Peyer's patch (tissue), 4 donors: ENCODE measurements around the gene TPPP3.

Experiments used
- CTCF ChIP-seq, 6 experiments: fragments of 450-650 bp in 4 of 6; fragments of 200-600 bp in 2 of 6; sonication (generic) in 1 of 6; IDR thresholded peaks; one replicate each; pipeline ENCODE4 v1.5.1; 2017 to 2019; ENCODE audit warnings: antibody characterized with exemption in 6 of 6, mild to moderate bottlenecking in 3 of 6, moderate library complexity in 1 of 6
- POLR2A ChIP-seq, 2 donors: fragments of 450-650 bp; IDR thresholded peaks; one replicate each; pipeline ENCODE4 v1.5.1; 2017; ENCODE audit warnings: antibody characterized with exemption in 2 of 2, mild to moderate bottlenecking in 2 of 2, moderate library complexity in 2 of 2

- TF ChIP-seq CTCF (IDR thresholded peaks at IDR 0.05), result no peak
- no peak for TF ChIP-seq POLR2A (IDR thresholded peaks at IDR 0.05)
Observed at GRCh38 chr16:67364600-67365235, 28.6 kb downstream of the TPPP3 start.
